Measurements from ENCODE around the gene TTL.
"Not testable (repeated sequence)": the region's sequence is repeated elsewhere in the genome, so short reads cannot be mapped to it uniquely, and the experiment has no call there.

Gene TTL

GRCh38 chr2:112520234-112520783 lies 38.4 kb downstream of the TTL start:
- Histone ChIP-seq H3K4me2 (ENCODE audit: insufficient read depth, low read length) (no peak overlapping the region), H3K9me3 (ENCODE audit: insufficient read depth, low read length, severe bottlenecking) (no peaks in the 10 kb centered on the region), H3K9ac (ENCODE audit: low read depth, low read length) (no peak overlapping the region), H3K27ac (ENCODE audit: low read length) (peak overlapping the region; percentile 36; the same call in 1 of the 2 replicates), H4K20me1 (ENCODE audit: insufficient read depth, low read length) (no peaks in the 10 kb centered on the region), H3K4me3 (ENCODE audit: low read depth in 1 of 2, low read length in 2 of 2) (no peak overlapping the region), H3K4me1 (ENCODE audit: insufficient read depth, low read length) (no peaks in the 10 kb centered on the region), H2AFZ (ENCODE audit: low read depth, low read length) (no peak overlapping the region), H3K79me2 (ENCODE audit: insufficient read depth, low read length) (no peaks in the 10 kb centered on the region), H3K27me3 (ENCODE audit: insufficient read depth, low read length, poor library complexity) (no peaks in the 10 kb centered on the region), H3K36me3 (ENCODE audit: insufficient read depth, low read length) (peaks cover 72% of the 10 kb centered on the region)
- ATAC-seq (ENCODE audit: insufficient read depth, low read depth), result peak; percentile 14; the same call in 1 of the 3 replicates
- no peak for DNase-seq
- TF ChIP-seq EZH2 (IDR thresholded peaks at IDR 0.05; ENCODE audit: borderline replicate concordance, low read depth, low read length, severe bottlenecking) (no peak), CTCF (IDR thresholded peaks at IDR 0.05; ENCODE audit: borderline replicate concordance, extremely low read depth, low read length, poor library complexity, severe bottlenecking) (no peak)

GRCh38 chr2:112523291-112523777 lies 41.4 kb downstream of the TTL start:
- Histone ChIP-seq H3K4me2 (ENCODE audit: insufficient read depth, low read length) (no peak overlapping the region), H3K27me3 (ENCODE audit: insufficient read depth, low read length, poor library complexity) (no peaks in the 10 kb centered on the region), H3K27ac (ENCODE audit: low read length) (no peak overlapping the region), H3K4me1 (ENCODE audit: insufficient read depth, low read length) (no peaks in the 10 kb centered on the region), H3K79me2 (ENCODE audit: insufficient read depth, low read length) (no peaks in the 10 kb centered on the region), H2AFZ (ENCODE audit: low read depth, low read length) (no peak overlapping the region), H3K36me3 (ENCODE audit: insufficient read depth, low read length) (peaks cover 56% of the 10 kb centered on the region), H3K9ac (ENCODE audit: low read depth, low read length) (no peak overlapping the region), H3K4me3 (ENCODE audit: low read depth in 1 of 2, low read length in 2 of 2) (no peak overlapping the region), H4K20me1 (ENCODE audit: insufficient read depth, low read length) (no peaks in the 10 kb centered on the region), H3K9me3 (ENCODE audit: insufficient read depth, low read length, severe bottlenecking) (no peaks in the 10 kb centered on the region)
- DNase-seq (no peak), ATAC-seq (ENCODE audit: insufficient read depth, low read depth) (no peak)
- TF ChIP-seq EZH2 (IDR thresholded peaks at IDR 0.05; ENCODE audit: borderline replicate concordance, low read depth, low read length, severe bottlenecking), result no peak
- TF ChIP-seq CTCF (IDR thresholded peaks at IDR 0.05; ENCODE audit: borderline replicate concordance, extremely low read depth, low read length, poor library complexity, severe bottlenecking), result no peak

- DNase-seq; H3K9me3 ChIP-seq (ENCODE audit: insufficient read depth, low read length, severe bottlenecking); H3K4me1 ChIP-seq (ENCODE audit: insufficient read depth, low read length); H3K4me2 ChIP-seq (ENCODE audit: insufficient read depth, low read length); H4K20me1 ChIP-seq (ENCODE audit: insufficient read depth, low read length); H2AFZ ChIP-seq (ENCODE audit: low read depth, low read length); ATAC-seq (ENCODE audit: insufficient read depth, low read depth); H3K4me3 ChIP-seq (ENCODE audit: low read depth in 1 of 2, low read length in 2 of 2); H3K27ac ChIP-seq (ENCODE audit: low read length); H3K79me2 ChIP-seq (ENCODE audit: insufficient read depth, low read length); H3K27me3 ChIP-seq (ENCODE audit: insufficient read depth, low read length, poor library complexity); H3K9ac ChIP-seq (ENCODE audit: low read depth, low read length): not testable (repeated sequence)
- peaks cover 59% of the 10 kb centered on the region for H3K36me3 ChIP-seq (ENCODE audit: insufficient read depth, low read length)
Observed at GRCh38 chr2:112524276-112524675, 42.3 kb downstream of the TTL start.

GRCh38 chr2:112528541-112528940 lies 46.6 kb downstream of the TTL start:
- H4K20me1 ChIP-seq (ENCODE audit: insufficient read depth, low read length), result peaks cover 3% of the 10 kb centered on the region; the same call in 1 of the 2 replicates
- H3K9ac ChIP-seq (ENCODE audit: low read depth, low read length), result no peak overlapping the region
- no peak overlapping the region for H2AFZ ChIP-seq (ENCODE audit: low read depth, low read length)
- H3K4me2 ChIP-seq (ENCODE audit: insufficient read depth, low read length), result no peak overlapping the region
- no peaks in the 10 kb centered on the region for H3K79me2 ChIP-seq (ENCODE audit: insufficient read depth, low read length)
- DNase-seq, result no peak
- H3K27me3 ChIP-seq (ENCODE audit: insufficient read depth, low read length, poor library complexity), result no peaks in the 10 kb centered on the region
- no peaks in the 10 kb centered on the region for H3K9me3 ChIP-seq (ENCODE audit: insufficient read depth, low read length, severe bottlenecking)
- no peak for ATAC-seq (ENCODE audit: insufficient read depth, low read depth)
- no peaks in the 10 kb centered on the region for H3K4me1 ChIP-seq (ENCODE audit: insufficient read depth, low read length)
- no peak overlapping the region for H3K4me3 ChIP-seq (ENCODE audit: low read depth in 1 of 2, low read length in 2 of 2)
- peaks cover 57% of the 10 kb centered on the region for H3K36me3 ChIP-seq (ENCODE audit: insufficient read depth, low read length)
- TF ChIP-seq CTCF (IDR thresholded peaks at IDR 0.05; ENCODE audit: borderline replicate concordance, extremely low read depth, low read length, poor library complexity, severe bottlenecking) (no peak), EZH2 (IDR thresholded peaks at IDR 0.05; ENCODE audit: borderline replicate concordance, low read depth, low read length, severe bottlenecking) (no peak)
- no peak overlapping the region for H3K27ac ChIP-seq (ENCODE audit: low read length)
